Trophoblast cell (in vitro differentiated cells and primary cell): ENCODE data around the gene CAMSAP2.
"Not testable (repeated sequence)": the region's sequence is repeated elsewhere in the genome, so short reads cannot be mapped to it uniquely, and the experiment has no call there.

Source experiments
- DNase-seq, 2 donors: peaks; one replicate each; pipeline ENCODE4 v3.0.0-alpha.2; 2016
- H2AFZ ChIP-seq: 2 replicates; pipeline ENCODE4 v1.6.1; 2013; ENCODE audit warnings: low read length, moderate library complexity, mild to moderate bottlenecking; ENCODE audit not compliant: insufficient read depth, poor library complexity
- H2AK5ac ChIP-seq: 2 replicates; pipeline ENCODE4 v1.6.1; 2013; ENCODE audit warnings: mild to moderate bottlenecking, low read length
- H2BK120ac ChIP-seq: 2 replicates; pipeline ENCODE4 v1.6.1; 2013; ENCODE audit warnings: low read length, mild to moderate bottlenecking, moderate library complexity; ENCODE audit not compliant: insufficient read depth, poor library complexity
- H2BK12ac ChIP-seq: 2 replicates; pipeline ENCODE4 v1.6.1; 2013; ENCODE audit warnings: mild to moderate bottlenecking, low read length, moderate library complexity
- H2BK5ac ChIP-seq: 2 replicates; pipeline ENCODE4 v1.6.1; 2013; ENCODE audit warnings: low read length, low read depth, moderate library complexity, mild to moderate bottlenecking; ENCODE audit not compliant: poor library complexity
- H3K14ac ChIP-seq: 2 replicates; pipeline ENCODE4 v1.6.1; 2013; ENCODE audit warnings: mild to moderate bottlenecking, low read length
- H3K18ac ChIP-seq: 2 replicates; pipeline ENCODE4 v1.6.1; 2013; ENCODE audit warnings: mild to moderate bottlenecking, low read length
- H3K23ac ChIP-seq: 2 replicates; pipeline ENCODE4 v1.6.1; 2013; ENCODE audit warnings: low read length
- H3K27ac ChIP-seq: 2 replicates; pipeline ENCODE4 v1.5.1; 2013; ENCODE audit warnings: low read depth, mild to moderate bottlenecking, inconsistent platforms, low read length, moderate library complexity
- H3K27me3 ChIP-seq: 2 replicates; pipeline ENCODE4 v1.6.1; 2013; ENCODE audit warnings: inconsistent platforms, mild to moderate bottlenecking, low read length, moderate library complexity; ENCODE audit not compliant: insufficient read depth
- H3K36me3 ChIP-seq, 2 experiments: 1 replicate in 1 of 2; 2 replicates in 1 of 2; pipeline ENCODE4 v1.6.1; 2013; ENCODE audit warnings: low read length in 2 of 2, mild to moderate bottlenecking in 2 of 2, moderate library complexity in 1 of 2; ENCODE audit not compliant: insufficient read depth in 2 of 2, control insufficient read depth in 1 of 2
- H3K4ac ChIP-seq: 2 replicates; pipeline ENCODE4 v1.6.1; 2013; ENCODE audit warnings: low read depth, mild to moderate bottlenecking, low read length, moderate library complexity
- H3K4me1 ChIP-seq, 2 experiments: 1 replicate in 1 of 2; 2 replicates in 1 of 2; pipeline ENCODE4 v1.6.1; 2013; ENCODE audit warnings: low read length in 2 of 2, mild to moderate bottlenecking in 2 of 2, moderate library complexity in 1 of 2; ENCODE audit not compliant: insufficient read depth in 2 of 2, control insufficient read depth in 1 of 2
- H3K4me2 ChIP-seq: 2 replicates; pipeline ENCODE4 v1.6.1; 2013; ENCODE audit warnings: inconsistent platforms, mild to moderate bottlenecking, low read length, moderate library complexity
- H3K4me3 ChIP-seq: 2 replicates; pipeline ENCODE4 v1.5.1; 2013; ENCODE audit warnings: mild to moderate bottlenecking, low read depth, low read length, inconsistent platforms
- H3K79me1 ChIP-seq: one replicate; pipeline ENCODE4 v1.6.1; 2013; ENCODE audit warnings: low read length
- H3K79me2 ChIP-seq: 2 replicates; pipeline ENCODE4 v1.6.1; 2013; ENCODE audit warnings: low read length, mild to moderate bottlenecking; ENCODE audit not compliant: control insufficient read depth, insufficient read depth, poor library complexity
- H3K9ac ChIP-seq: 2 replicates; pipeline ENCODE4 v1.6.1; 2013; ENCODE audit warnings: mild to moderate bottlenecking, low read length
- H3K9me3 ChIP-seq: 2 replicates; pipeline ENCODE4 v1.6.1; 2013; ENCODE audit warnings: low read depth, mild to moderate bottlenecking, control low read depth, inconsistent platforms, low read length; ENCODE audit not compliant: insufficient read depth
- H4K12ac ChIP-seq: 2 replicates; pipeline ENCODE4 v1.6.1; 2013; ENCODE audit warnings: low read depth, mild to moderate bottlenecking, low read length, moderate library complexity
- H4K8ac ChIP-seq: 2 replicates; pipeline ENCODE4 v1.6.1; 2013; ENCODE audit warnings: low read depth, mild to moderate bottlenecking, low read length, moderate library complexity
- H4K91ac ChIP-seq: one replicate; pipeline ENCODE4 v1.6.1; 2013; ENCODE audit warnings: low read depth, mild to moderate bottlenecking, low read length, moderate library complexity
- WGBS: extraction: QIAGEN DNeasy Blood & Tissue Kit; methylation state at CpG from one replicate; pipeline ENCODE4 v1.1.7; 2013; ENCODE audit warnings: missing lambda C conversion rate; ENCODE audit not compliant: insufficient read length, insufficient coverage; ENCODE audit errors: extremely low coverage; 5-methylcytosine and 5-hydroxymethylcytosine counted together

Gene CAMSAP2

DNA sequence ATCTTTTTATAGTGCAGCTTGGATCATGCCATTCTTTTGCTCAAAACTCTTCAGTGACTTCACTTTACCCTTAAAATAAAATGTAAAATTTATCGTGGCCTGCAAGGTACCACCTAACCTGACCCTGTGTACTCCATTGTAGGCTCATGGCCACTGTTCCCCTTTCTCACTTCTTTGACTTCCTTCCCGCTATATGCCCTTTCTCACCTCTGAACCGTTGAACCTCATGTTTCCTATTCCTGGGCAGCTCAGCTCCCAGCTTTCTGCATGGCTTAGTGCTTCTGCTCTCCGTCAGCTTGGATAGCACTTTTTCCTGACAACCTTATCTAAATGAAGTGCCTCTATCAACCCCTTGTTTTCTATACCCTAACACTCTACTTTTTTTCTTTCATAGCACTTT, 73.0 kb downstream of the CAMSAP2 start:
- H3K27me3 ChIP-seq = no peaks in the 10 kb centered on the region
- H2AFZ ChIP-seq = no peak overlapping the region
- no peak overlapping the region for H2BK5ac ChIP-seq
- H3K9ac ChIP-seq = no peak overlapping the region
- H2BK12ac ChIP-seq = no peak overlapping the region
- H3K4me3 ChIP-seq = no peak overlapping the region
- H2AK5ac ChIP-seq = no peak overlapping the region
- peaks cover 16 to 20% of the 10 kb centered on the region in 2 experiments for H3K36me3 ChIP-seq
- no peak overlapping the region for H3K4ac ChIP-seq
- H3K9me3 ChIP-seq = no peaks in the 10 kb centered on the region
- no peak overlapping the region for H3K4me2 ChIP-seq
- DNase-seq = no peak
- H4K91ac ChIP-seq = no peak overlapping the region
- no peak overlapping the region for H4K8ac ChIP-seq
- H3K4me1 ChIP-seq = no peaks in the 10 kb centered on the region
- no CpG with 5 or more reads among the region's 4 CpGs for WGBS
- no peaks in the 10 kb centered on the region for H3K79me2 ChIP-seq
- no peak overlapping the region for H3K18ac ChIP-seq
- no peak overlapping the region for H2BK120ac ChIP-seq
- no peak overlapping the region for H4K12ac ChIP-seq
- H3K23ac ChIP-seq = no peak overlapping the region
- no peak overlapping the region for H3K27ac ChIP-seq
- H3K14ac ChIP-seq = no peak overlapping the region
- no peaks in the 10 kb centered on the region for H3K79me1 ChIP-seq

DNA sequence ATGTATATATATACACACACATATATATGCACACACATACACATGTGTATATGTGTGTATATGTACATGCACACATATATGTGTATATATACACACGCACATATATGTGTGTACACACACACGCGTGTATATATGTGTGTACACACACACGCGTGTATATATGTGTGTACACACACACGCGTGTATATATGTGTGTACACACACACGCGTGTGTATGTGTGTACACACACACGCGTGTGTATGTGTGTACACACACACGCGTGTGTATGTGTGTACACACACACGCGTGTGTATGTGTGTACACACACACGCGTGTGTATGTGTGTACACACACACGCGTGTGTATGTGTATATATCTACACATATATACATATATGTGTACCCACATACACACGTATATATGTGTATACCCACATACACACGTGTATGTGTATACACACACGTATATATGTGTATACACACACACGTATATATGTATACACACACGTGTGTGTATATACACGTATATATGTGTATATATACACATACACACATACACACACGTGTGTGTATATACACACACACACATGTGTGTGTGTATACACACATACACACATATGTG, 78.0 kb downstream of the CAMSAP2 start:
- H3K36me3 ChIP-seq, H3K4me1 ChIP-seq, H2BK5ac ChIP-seq, H3K23ac ChIP-seq, H3K27me3 ChIP-seq, H3K4ac ChIP-seq, H3K79me2 ChIP-seq, H3K14ac ChIP-seq, H3K9me3 ChIP-seq, H2BK120ac ChIP-seq, DNase-seq, H3K4me3 ChIP-seq, H4K12ac ChIP-seq, H4K8ac ChIP-seq, H3K4me2 ChIP-seq, H3K9ac ChIP-seq, H2AFZ ChIP-seq, H3K79me1 ChIP-seq, H2AK5ac ChIP-seq, H4K91ac ChIP-seq, H3K27ac ChIP-seq, H2BK12ac ChIP-seq, H3K18ac ChIP-seq: not testable (repeated sequence)
- no CpG with 5 or more reads among the region's 26 CpGs for WGBS

DNA sequence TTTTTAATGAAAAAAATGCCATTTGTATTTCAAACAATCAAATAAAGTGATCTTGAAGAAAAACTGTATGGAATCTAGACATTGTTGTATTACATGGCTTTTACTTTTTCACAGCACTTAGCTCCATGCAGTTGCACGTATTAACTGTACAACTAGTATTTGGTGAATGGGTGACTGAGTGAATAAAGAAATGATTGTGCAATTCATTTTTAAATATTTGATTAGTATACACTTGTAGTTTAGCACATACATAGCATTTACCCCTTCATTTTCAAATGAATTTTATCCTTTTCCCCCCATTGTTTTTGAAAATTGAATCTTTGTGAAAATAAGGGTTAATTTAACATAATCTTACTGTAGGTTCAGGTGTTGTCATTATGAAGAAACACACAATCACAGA, 79.6 kb downstream of the CAMSAP2 start:
- Histone ChIP-seq H2AFZ (no peak overlapping the region), H3K4me2 (no peak overlapping the region), H2BK5ac (no peak overlapping the region), H2AK5ac (no peak overlapping the region), H4K8ac (no peak overlapping the region), H3K27ac (no peak overlapping the region), H3K79me2 (no peaks in the 10 kb centered on the region), H3K79me1 (no peaks in the 10 kb centered on the region), H3K4me1 (no peaks in the 10 kb centered on the region), H4K12ac (no peak overlapping the region), H3K9me3 (no peaks in the 10 kb centered on the region), H3K4ac (no peak overlapping the region), H3K18ac (no peak overlapping the region), H3K4me3 (no peak overlapping the region), H2BK12ac (no peak overlapping the region), H3K9ac (no peak overlapping the region), H3K36me3 (peaks cover 2 to 8% of the 10 kb centered on the region in 2 experiments), H3K27me3 (no peaks in the 10 kb centered on the region), H2BK120ac (no peak overlapping the region), H3K14ac (no peak overlapping the region), H3K23ac (no peak overlapping the region), H4K91ac (no peak overlapping the region)
- no CpG with 5 or more reads among the region's 1 CpG for WGBS
- no peak for DNase-seq

DNA sequence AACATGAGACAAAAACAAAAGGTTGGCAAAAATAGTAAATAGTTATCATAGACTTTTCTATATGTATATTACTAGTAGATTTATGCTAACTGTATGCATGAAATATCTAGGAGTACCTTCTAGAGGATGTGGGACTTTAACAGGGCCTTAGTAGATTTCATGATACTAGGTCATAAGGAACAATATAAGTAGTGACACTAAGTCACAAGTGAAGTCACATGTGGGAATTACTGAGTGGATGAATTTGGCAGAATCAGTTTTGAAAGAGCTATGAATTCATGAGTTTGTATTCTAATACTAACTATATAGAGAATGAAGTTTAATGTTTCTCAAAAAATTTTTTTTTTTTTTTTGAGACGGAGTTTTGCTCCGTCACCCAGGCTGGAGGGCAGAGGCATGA, 81.0 kb downstream of the CAMSAP2 start:
- Histone ChIP-seq H4K91ac (no peak overlapping the region), H2AFZ (no peak overlapping the region), H3K4me1 (no peaks in the 10 kb centered on the region), H3K4me2 (no peak overlapping the region), H3K4me3 (no peak overlapping the region), H2BK5ac (no peak overlapping the region), H3K9ac (no peak overlapping the region), H3K36me3 (peaks cover 0 to 5% of the 10 kb centered on the region in 2 experiments), H3K27ac (no peak overlapping the region), H3K79me2 (no peaks in the 10 kb centered on the region), H3K23ac (no peak overlapping the region), H3K9me3 (no peaks in the 10 kb centered on the region), H3K4ac (no peak overlapping the region), H3K27me3 (no peaks in the 10 kb centered on the region), H2BK120ac (no peak overlapping the region), H3K18ac (no peak overlapping the region), H2AK5ac (no peak overlapping the region), H3K14ac (no peak overlapping the region), H2BK12ac (no peak overlapping the region), H3K79me1 (no peaks in the 10 kb centered on the region), H4K8ac (no peak overlapping the region), H4K12ac (no peak overlapping the region)
- WGBS = no CpG with 5 or more reads among the region's 2 CpGs
- DNase-seq = no peak
